Measurements from ENCODE around the gene CYP3A4. TPM values are rescaled to one million over a fixed set of nuclear protein-coding genes. Genes with fewer than 3 reads are reported as not detected.

The CYP3A4 gene
- total and polyA plus RNA-seq, 2 of the 13 experiments (the other 11 are each of a cell fraction or from before 2014, with no cell fraction given): 0.11 to 0.24 TPM

DNA sequence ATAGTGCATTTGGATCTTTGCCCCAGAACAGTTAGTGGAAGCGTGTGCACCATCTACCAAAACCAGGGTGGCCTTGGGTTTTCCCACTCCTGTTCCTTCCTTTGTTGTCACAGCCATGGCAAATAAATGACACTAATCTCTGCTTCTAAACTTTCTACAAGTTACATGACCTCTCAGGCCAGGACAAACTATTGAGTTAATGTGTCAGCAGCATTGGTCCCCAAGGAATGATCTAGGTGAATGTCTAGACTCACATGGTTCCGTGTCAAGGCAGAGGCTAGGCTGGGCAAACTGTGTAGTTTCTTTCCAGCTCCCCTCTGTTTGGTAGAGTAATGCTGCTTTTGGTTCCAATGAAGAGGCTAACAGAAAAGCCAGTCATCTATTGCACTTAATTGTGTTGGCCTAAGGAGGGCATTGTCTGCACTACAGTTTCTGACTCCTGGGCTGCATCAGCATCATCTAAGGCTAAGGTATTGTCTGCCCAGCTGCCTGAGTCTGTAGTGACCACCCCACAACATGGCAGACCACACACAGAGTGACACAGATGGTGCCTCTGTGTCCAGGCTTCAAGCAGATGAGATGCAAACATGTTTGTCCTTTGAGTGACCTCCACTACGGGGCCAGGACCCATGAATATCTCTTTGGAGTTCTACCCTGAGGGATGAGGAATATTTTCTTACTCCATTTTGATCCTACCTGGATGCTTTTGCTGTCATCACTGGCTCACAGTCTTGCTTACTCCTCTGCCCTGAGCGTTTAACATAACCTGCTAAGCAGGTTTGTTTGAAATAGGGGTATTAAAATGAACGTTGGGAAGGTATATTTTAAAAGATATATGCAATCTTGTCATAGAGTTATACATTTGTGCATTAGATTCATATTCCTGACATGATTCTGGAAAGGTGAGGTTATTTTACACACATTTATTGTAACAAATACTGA is 1.7 kb downstream of the CYP3A4 start (continued):
- TF ChIP-seq RARA (CRISPR knock-in tag; IDR thresholded peaks at IDR 0.05) (0 out of 2 replicates have a peak, but pooled peaks have one; percentile 39), ZNF558 (CRISPR knock-in tag; IDR thresholded peaks at IDR 0.05; ENCODE audit: borderline replicate concordance) (no peak), AKAP8 (CRISPR knock-in tag; IDR thresholded peaks at IDR 0.05) (no peak), PITX1 (CRISPR knock-in tag; IDR thresholded peaks at IDR 0.05) (0 out of 2 replicates have a peak, but pooled peaks have one; percentile 43), ZMYM4 (CRISPR knock-in tag; IDR thresholded peaks at IDR 0.05) (peak; percentile 24; the same call in 1 of the 2 replicates), SOX13 (IDR thresholded peaks at IDR 0.05) (no peak), SOX13 (CRISPR knock-in tag; conservative IDR thresholded peaks at IDR 0.05 in 1 of 2, IDR thresholded peaks at IDR 0.05 in 1 of 2) (peak in 1 of 2 experiments; percentile 35; a peak in 2 of 4 replicates), HNF4A (CRISPR knock-in tag; IDR thresholded peaks at IDR 0.05) (peak; percentile 15; the same call in 1 of the 2 replicates), ZIK1 (CRISPR knock-in tag; IDR thresholded peaks at IDR 0.05; ENCODE audit: borderline replicate concordance, low read depth) (no peak), ZNF776 (CRISPR knock-in tag; IDR thresholded peaks at IDR 0.05) (no peak), TAF15 (IDR thresholded peaks at IDR 0.05; ENCODE audit: low read depth, low read length, poor library complexity, severe bottlenecking) (no peak), MED1 (CRISPR knock-in tag; IDR thresholded peaks at IDR 0.05) (peak; percentile 58), FOXA3 (CRISPR knock-in tag; IDR thresholded peaks at IDR 0.05) (0 out of 2 replicates have a peak, but pooled peaks have one; percentile 16)
- TF ChIP-seq, protein P1, sequence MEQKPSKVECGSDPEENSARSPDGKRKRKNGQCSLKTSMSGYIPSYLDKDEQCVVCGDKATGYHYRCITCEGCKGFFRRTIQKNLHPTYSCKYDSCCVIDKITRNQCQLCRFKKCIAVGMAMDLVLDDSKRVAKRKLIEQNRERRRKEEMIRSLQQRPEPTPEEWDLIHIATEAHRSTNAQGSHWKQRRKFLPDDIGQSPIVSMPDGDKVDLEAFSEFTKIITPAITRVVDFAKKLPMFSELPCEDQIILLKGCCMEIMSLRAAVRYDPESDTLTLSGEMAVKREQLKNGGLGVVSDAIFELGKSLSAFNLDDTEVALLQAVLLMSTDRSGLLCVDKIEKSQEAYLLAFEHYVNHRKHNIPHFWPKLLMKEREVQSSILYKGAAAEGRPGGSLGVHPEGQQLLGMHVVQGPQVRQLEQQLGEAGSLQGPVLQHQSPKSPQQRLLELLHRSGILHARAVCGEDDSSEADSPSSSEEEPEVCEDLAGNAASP (CRISPR knock-in tag; IDR thresholded peaks at IDR 0.05; ENCODE audit: borderline replicate concordance): peak; percentile 55; the same call in 1 of the 2 replicates
- TF ChIP-seq, protein P2, sequence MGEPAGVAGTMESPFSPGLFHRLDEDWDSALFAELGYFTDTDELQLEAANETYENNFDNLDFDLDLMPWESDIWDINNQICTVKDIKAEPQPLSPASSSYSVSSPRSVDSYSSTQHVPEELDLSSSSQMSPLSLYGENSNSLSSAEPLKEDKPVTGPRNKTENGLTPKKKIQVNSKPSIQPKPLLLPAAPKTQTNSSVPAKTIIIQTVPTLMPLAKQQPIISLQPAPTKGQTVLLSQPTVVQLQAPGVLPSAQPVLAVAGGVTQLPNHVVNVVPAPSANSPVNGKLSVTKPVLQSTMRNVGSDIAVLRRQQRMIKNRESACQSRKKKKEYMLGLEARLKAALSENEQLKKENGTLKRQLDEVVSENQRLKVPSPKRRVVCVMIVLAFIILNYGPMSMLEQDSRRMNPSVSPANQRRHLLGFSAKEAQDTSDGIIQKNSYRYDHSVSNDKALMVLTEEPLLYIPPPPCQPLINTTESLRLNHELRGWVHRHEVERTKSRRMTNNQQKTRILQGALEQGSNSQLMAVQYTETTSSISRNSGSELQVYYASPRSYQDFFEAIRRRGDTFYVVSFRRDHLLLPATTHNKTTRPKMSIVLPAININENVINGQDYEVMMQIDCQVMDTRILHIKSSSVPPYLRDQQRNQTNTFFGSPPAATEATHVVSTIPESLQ (CRISPR knock-in tag; conservative IDR thresholded peaks at IDR 0.05): no peak
- TF ChIP-seq, protein P3, sequence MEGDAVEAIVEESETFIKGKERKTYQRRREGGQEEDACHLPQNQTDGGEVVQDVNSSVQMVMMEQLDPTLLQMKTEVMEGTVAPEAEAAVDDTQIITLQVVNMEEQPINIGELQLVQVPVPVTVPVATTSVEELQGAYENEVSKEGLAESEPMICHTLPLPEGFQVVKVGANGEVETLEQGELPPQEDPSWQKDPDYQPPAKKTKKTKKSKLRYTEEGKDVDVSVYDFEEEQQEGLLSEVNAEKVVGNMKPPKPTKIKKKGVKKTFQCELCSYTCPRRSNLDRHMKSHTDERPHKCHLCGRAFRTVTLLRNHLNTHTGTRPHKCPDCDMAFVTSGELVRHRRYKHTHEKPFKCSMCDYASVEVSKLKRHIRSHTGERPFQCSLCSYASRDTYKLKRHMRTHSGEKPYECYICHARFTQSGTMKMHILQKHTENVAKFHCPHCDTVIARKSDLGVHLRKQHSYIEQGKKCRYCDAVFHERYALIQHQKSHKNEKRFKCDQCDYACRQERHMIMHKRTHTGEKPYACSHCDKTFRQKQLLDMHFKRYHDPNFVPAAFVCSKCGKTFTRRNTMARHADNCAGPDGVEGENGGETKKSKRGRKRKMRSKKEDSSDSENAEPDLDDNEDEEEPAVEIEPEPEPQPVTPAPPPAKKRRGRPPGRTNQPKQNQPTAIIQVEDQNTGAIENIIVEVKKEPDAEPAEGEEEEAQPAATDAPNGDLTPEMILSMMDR (CRISPR knock-in tag; IDR thresholded peaks at IDR 0.05): peak; percentile 44; the same call in 1 of the 2 replicates
- TF ChIP-seq, protein P4, sequence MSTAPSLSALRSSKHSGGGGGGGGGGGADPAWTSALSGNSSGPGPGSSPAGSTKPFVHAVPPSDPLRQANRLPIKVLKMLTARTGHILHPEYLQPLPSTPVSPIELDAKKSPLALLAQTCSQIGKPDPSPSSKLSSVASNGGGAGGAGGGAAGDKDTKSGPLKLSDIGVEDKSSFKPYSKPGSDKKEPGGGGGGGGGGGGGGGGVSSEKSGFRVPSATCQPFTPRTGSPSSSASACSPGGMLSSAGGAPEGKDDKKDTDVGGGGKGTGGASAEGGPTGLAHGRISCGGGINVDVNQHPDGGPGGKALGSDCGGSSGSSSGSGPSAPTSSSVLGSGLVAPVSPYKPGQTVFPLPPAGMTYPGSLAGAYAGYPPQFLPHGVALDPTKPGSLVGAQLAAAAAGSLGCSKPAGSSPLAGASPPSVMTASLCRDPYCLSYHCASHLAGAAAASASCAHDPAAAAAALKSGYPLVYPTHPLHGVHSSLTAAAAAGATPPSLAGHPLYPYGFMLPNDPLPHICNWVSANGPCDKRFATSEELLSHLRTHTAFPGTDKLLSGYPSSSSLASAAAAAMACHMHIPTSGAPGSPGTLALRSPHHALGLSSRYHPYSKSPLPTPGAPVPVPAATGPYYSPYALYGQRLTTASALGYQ (CRISPR knock-in tag; IDR thresholded peaks at IDR 0.05): no peak
- TF ChIP-seq, protein P5, sequence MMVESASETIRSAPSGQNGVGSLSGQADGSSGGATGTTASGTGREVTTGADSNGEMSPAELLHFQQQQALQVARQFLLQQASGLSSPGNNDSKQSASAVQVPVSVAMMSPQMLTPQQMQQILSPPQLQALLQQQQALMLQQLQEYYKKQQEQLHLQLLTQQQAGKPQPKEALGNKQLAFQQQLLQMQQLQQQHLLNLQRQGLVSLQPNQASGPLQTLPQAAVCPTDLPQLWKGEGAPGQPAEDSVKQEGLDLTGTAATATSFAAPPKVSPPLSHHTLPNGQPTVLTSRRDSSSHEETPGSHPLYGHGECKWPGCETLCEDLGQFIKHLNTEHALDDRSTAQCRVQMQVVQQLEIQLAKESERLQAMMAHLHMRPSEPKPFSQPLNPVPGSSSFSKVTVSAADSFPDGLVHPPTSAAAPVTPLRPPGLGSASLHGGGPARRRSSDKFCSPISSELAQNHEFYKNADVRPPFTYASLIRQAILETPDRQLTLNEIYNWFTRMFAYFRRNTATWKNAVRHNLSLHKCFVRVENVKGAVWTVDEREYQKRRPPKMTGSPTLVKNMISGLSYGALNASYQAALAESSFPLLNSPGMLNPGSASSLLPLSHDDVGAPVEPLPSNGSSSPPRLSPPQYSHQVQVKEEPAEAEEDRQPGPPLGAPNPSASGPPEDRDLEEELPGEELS (CRISPR knock-in tag; IDR thresholded peaks at IDR 0.05): 0 out of 2 replicates have a peak, but pooled peaks have one; percentile 16

Data from HepG2 (cell line).